Tibial nerve (tissue), 4 donors: ENCODE results near the gene TPPP. TPM values are rescaled to one million over a fixed set of nuclear protein-coding genes. Genes with fewer than 3 reads are reported as not detected.

Experiments
- DNase-seq, 2 donors: peaks; one replicate each; pipeline ENCODE4 v3.0.0-alpha.2; 2019; ENCODE audit warnings: low spot score in 2 of 2
- H3K27ac ChIP-seq, 4 donors: fragments of 200-600 bp; sonication (generic) in 3 of 4; one replicate each; pipeline ENCODE4 v1.5.1; 2017 to 2019; ENCODE audit warnings: mild to moderate bottlenecking in 1 of 4
- H3K27me3 ChIP-seq, 2 donors: fragments of 200-600 bp; sonication (generic) in 1 of 2; one replicate each; pipeline versions ENCODE4 v1.5.1 to v1.6.0; 2017 to 2019
- H3K36me3 ChIP-seq, 3 donors: fragments of 200-600 bp; sonication (generic); one replicate each; pipeline ENCODE4 v1.5.1; 2018 to 2019
- H3K4me1 ChIP-seq, 4 donors: fragments of 200-600 bp; sonication (generic) in 3 of 4; one replicate each; pipeline ENCODE4 v1.5.1; 2017 to 2019
- H3K4me3 ChIP-seq, 4 donors: fragments of 200-600 bp; sonication (generic) in 3 of 4; one replicate each; pipeline ENCODE4 v1.5.1; 2017 to 2019; ENCODE audit warnings: mild to moderate bottlenecking in 1 of 4, moderate library complexity in 1 of 4
- H3K9me3 ChIP-seq, 4 donors: fragments of 200-600 bp; sonication (generic) in 3 of 4; one replicate each; pipeline ENCODE4 v1.5.1; 2017 to 2019
- CTCF ChIP-seq, 5 experiments: fragments of 200-600 bp in 3 of 5; fragments of 450-650 bp in 2 of 5; sonication (generic) in 3 of 5; IDR thresholded peaks; one replicate each; pipeline ENCODE4 v1.5.1; 2016 to 2019; ENCODE audit warnings: antibody characterized with exemption in 5 of 5, mild to moderate bottlenecking in 3 of 5, moderate library complexity in 2 of 5
- EP300 ChIP-seq, 2 donors: sonication (generic); formaldehyde crosslinking; IDR thresholded peaks; one replicate each; pipeline ENCODE4 v1.6.1; 2017; ENCODE audit warnings: antibody characterized with exemption in 2 of 2, mild to moderate bottlenecking in 1 of 2
- POLR2A ChIP-seq, 2 donors: fragments of 450-650 bp; IDR thresholded peaks; one replicate each; pipeline ENCODE4 v1.6.1; 2017; ENCODE audit warnings: antibody characterized with exemption in 2 of 2, mild to moderate bottlenecking in 2 of 2, moderate library complexity in 2 of 2
- WGBS, 2 donors: methylation state at CpG; one replicate each; pipeline ENCODE4 v1.1.5; 2018; 5-methylcytosine and 5-hydroxymethylcytosine counted together
- total RNA-seq, 4 donors: library from RNA; depleted of rRNA; stranded (reverse); fragments of >200 nt; gene quantifications; one replicate each; pipeline ENCODE4 v1.1.0, GENCODE V29; 2016

Gene TPPP
- total RNA-seq, 4 donors from 2014 or later: 1.7 to 5.5 (median 4.0) TPM

- H3K4me3 ChIP-seq: no peak overlapping the region
- WGBS, 2 donors: 94 to 96% methylated on average over 6 of the region's 6 CpGs
- no peak overlapping the region for H3K27ac ChIP-seq
- no peak for TF ChIP-seq EP300 (IDR thresholded peaks at IDR 0.05)
- no peak for TF ChIP-seq POLR2A (IDR thresholded peaks at IDR 0.05)
- no peak for TF ChIP-seq CTCF (IDR thresholded peaks at IDR 0.05)
- H3K4me1 ChIP-seq: no peaks in the 10 kb centered on the region
- no peak for DNase-seq
- H3K36me3 ChIP-seq: peaks cover 0 to 78% (median 0%) of the 10 kb centered on the region in 3 donors
- peaks cover 0 to 9% (median 0%) of the 10 kb centered on the region in 4 donors for H3K9me3 ChIP-seq
- no peaks in the 10 kb centered on the region for H3K27me3 ChIP-seq
Observed at GRCh38 chr5:657570-657969, 35.6 kb downstream of the TPPP start.

- no peaks in the 10 kb centered on the region for H3K27me3 ChIP-seq
- H3K36me3 ChIP-seq: peaks cover 0 to 68% (median 0%) of the 10 kb centered on the region in 3 donors
- H3K27ac ChIP-seq: no peak overlapping the region
- H3K9me3 ChIP-seq: peaks cover 0 to 9% (median 0%) of the 10 kb centered on the region in 4 donors
- no peak for DNase-seq
- WGBS, 2 donors: 91 to 94% methylated on average over 13 of the region's 13 CpGs
- H3K4me1 ChIP-seq: no peaks in the 10 kb centered on the region
- no peak overlapping the region for H3K4me3 ChIP-seq
- no peak for TF ChIP-seq POLR2A (IDR thresholded peaks at IDR 0.05)
- no peak for TF ChIP-seq EP300 (IDR thresholded peaks at IDR 0.05)
- TF ChIP-seq CTCF (IDR thresholded peaks at IDR 0.05): no peak
Observed at GRCh38 chr5:655406-655805, 37.7 kb downstream of the TPPP start.

GRCh38 chr5:654071-654778, 38.9 kb downstream of the TPPP start:
- 75 to 92% methylated on average over 8 to 17 of the region's 17 CpGs for WGBS, 2 donors
- Histone ChIP-seq H3K4me1 (no peaks in the 10 kb centered on the region), H3K4me3 (no peak overlapping the region), H3K36me3 (peaks cover 0 to 57% (median 0%) of the 10 kb centered on the region in 3 donors), H3K27me3 (no peaks in the 10 kb centered on the region), H3K9me3 (peaks cover 0 to 9% (median 0%) of the 10 kb centered on the region in 4 donors), H3K27ac (no peak overlapping the region)
- no peak for DNase-seq
- no peak for TF ChIP-seq POLR2A (IDR thresholded peaks at IDR 0.05)
- TF ChIP-seq CTCF (IDR thresholded peaks at IDR 0.05): no peak
- no peak for TF ChIP-seq EP300 (IDR thresholded peaks at IDR 0.05)

GRCh38 chr5:652773-653350, 40.3 kb downstream of the TPPP start:
- no peaks in the 10 kb centered on the region for H3K4me1 ChIP-seq
- H3K27me3 ChIP-seq: no peaks in the 10 kb centered on the region
- WGBS, 2 donors: 79 to 97% methylated on average over 6 to 10 of the region's 11 CpGs
- TF ChIP-seq CTCF (IDR thresholded peaks at IDR 0.05) (no peak), EP300 (IDR thresholded peaks at IDR 0.05) (no peak), POLR2A (IDR thresholded peaks at IDR 0.05) (no peak)
- peak in 1 of 2 donors; percentile 10 for DNase-seq
- H3K9me3 ChIP-seq: peaks cover 0 to 4% (median 0%) of the 10 kb centered on the region in 4 donors
- peaks cover 0 to 46% (median 1%) of the 10 kb centered on the region in 3 donors for H3K36me3 ChIP-seq
- no peak overlapping the region for H3K27ac ChIP-seq
- H3K4me3 ChIP-seq: no peak overlapping the region

- no peak for DNase-seq
- TF ChIP-seq POLR2A (IDR thresholded peaks at IDR 0.05) (no peak), EP300 (IDR thresholded peaks at IDR 0.05) (no peak), CTCF (IDR thresholded peaks at IDR 0.05) (no peak)
- H3K27me3 ChIP-seq: no peaks in the 10 kb centered on the region
- H3K4me3 ChIP-seq: no peak overlapping the region
- H3K36me3 ChIP-seq: peaks cover 0 to 46% (median 6%) of the 10 kb centered on the region in 3 donors
- no peaks in the 10 kb centered on the region for H3K4me1 ChIP-seq
- H3K9me3 ChIP-seq: no peaks in the 10 kb centered on the region
- WGBS, 2 donors: 94 to 97% methylated on average over 8 of the region's 8 CpGs
- H3K27ac ChIP-seq: no peak overlapping the region
Observed at GRCh38 chr5:652023-652515, 41.1 kb downstream of the TPPP start.
